Neural progenitor cell (in vitro differentiated cells): Measurements from ENCODE around the gene LRFN4.

Source experiments
- CTCF ChIP-seq: fragments of 200-600 bp; sonication (generic); IDR thresholded peaks from 2 replicates; pipeline ENCODE4 v1.5.1; 2017; ENCODE audit warnings: antibody characterized with exemption, mild to moderate bottlenecking
- EZH2 ChIP-seq: fragments of 200-600 bp; sonication (generic); IDR thresholded peaks from 2 replicates; pipeline ENCODE4 v1.6.1; 2017; ENCODE audit warnings: antibody characterized with exemption, mild to moderate bottlenecking, moderate library complexity
- EZH2phosphoT487 ChIP-seq: fragments of 200-600 bp; sonication (generic); IDR thresholded peaks from 2 replicates; pipeline ENCODE4 v1.6.1; 2017; ENCODE audit warnings: antibody characterized with exemption

- TF ChIP-seq CTCF (no peak), EZH2 (no peak), EZH2phosphoT487 (no peak)
Observed at GRCh38 chr11:66814678-66815077, 42.2 kb upstream of the LRFN4 start.
